Activated naive CD8-positive, alpha-beta T cell treated with anti-CD3 and anti-CD28 coated beads for 36 hours (primary cell): ENCODE data around the gene ARL4D. TPM values are rescaled to one million over a fixed set of nuclear protein-coding genes. Genes with fewer than 3 reads are reported as not detected.
"Not testable (repeated sequence)": the region's sequence is repeated elsewhere in the genome, so short reads cannot be mapped to it uniquely, and the experiment has no call there.

Experiments used
- DNase-seq: peaks from one replicate; pipeline ENCODE4 v3.0.0; 2021
- H3K27ac Mint-ChIP-seq: one replicate; pipeline ENCODE4 v1.8.0; 2022; ENCODE audit warnings: mild to moderate bottlenecking, moderate library complexity, mixed read lengths
- H3K27me3 Mint-ChIP-seq: one replicate; pipeline ENCODE4 v1.8.0; 2022; ENCODE audit warnings: mild to moderate bottlenecking, mixed read lengths
- H3K36me3 Mint-ChIP-seq: one replicate; pipeline ENCODE4 v1.8.0; 2021; ENCODE audit warnings: mild to moderate bottlenecking, mixed read lengths
- H3K4me1 Mint-ChIP-seq: one replicate; pipeline ENCODE4 v1.8.0; 2021; ENCODE audit warnings: mixed read lengths
- H3K4me3 Mint-ChIP-seq: one replicate; pipeline ENCODE4 v1.8.0; 2022; ENCODE audit warnings: mild to moderate bottlenecking, moderate library complexity, mixed read lengths
- H3K9me3 Mint-ChIP-seq: one replicate; pipeline ENCODE4 v1.8.0; 2022; ENCODE audit warnings: mixed read lengths
- total RNA-seq, 2 experiments: library from RNA; stranded (reverse); gene quantifications; one replicate each; pipeline ENCODE4 v1.2.3, GENCODE V29; 2021

Gene ARL4D
- total RNA-seq, 2 experiments from 2014 or later, result 2.5 to 3.6 TPM

GRCh38 chr17:43363926-43364285 lies 34.9 kb upstream of the ARL4D start:
- Mint-ChIP-seq H3K9me3 (no peaks in the 10 kb centered on the region), H3K4me3 (no peak overlapping the region), H3K4me1 (peaks cover 42% of the 10 kb centered on the region), H3K27ac (no peak overlapping the region), H3K27me3 (peaks cover 12% of the 10 kb centered on the region), H3K36me3 (peaks cover 9% of the 10 kb centered on the region)
- no peak for DNase-seq

GRCh38 chr17:43365356-43365755 lies 33.4 kb upstream of the ARL4D start:
- no peak for DNase-seq
- H3K27ac Mint-ChIP-seq, result peak overlapping the region; percentile 1
- no peaks in the 10 kb centered on the region for H3K9me3 Mint-ChIP-seq
- H3K27me3 Mint-ChIP-seq, result peaks cover 11% of the 10 kb centered on the region
- peaks cover 9% of the 10 kb centered on the region for H3K36me3 Mint-ChIP-seq
- H3K4me1 Mint-ChIP-seq, result peaks cover 41% of the 10 kb centered on the region
- no peak overlapping the region for H3K4me3 Mint-ChIP-seq

- not testable (repeated sequence) for DNase-seq, H3K36me3 Mint-ChIP-seq, H3K4me3 Mint-ChIP-seq, H3K9me3 Mint-ChIP-seq, H3K27ac Mint-ChIP-seq, H3K27me3 Mint-ChIP-seq
- H3K4me1 Mint-ChIP-seq, result peaks cover 36% of the 10 kb centered on the region
Measured at GRCh38 chr17:43365921-43366320, 32.9 kb upstream of the ARL4D start.

- peak overlapping the region; percentile 91 for H3K4me3 Mint-ChIP-seq
- H3K36me3 Mint-ChIP-seq, result no peaks in the 10 kb centered on the region
- DNase-seq, result peak; percentile 61
- H3K4me1 Mint-ChIP-seq, result peaks cover 40% of the 10 kb centered on the region
- no peaks in the 10 kb centered on the region for H3K27me3 Mint-ChIP-seq
- H3K9me3 Mint-ChIP-seq, result no peaks in the 10 kb centered on the region
- H3K27ac Mint-ChIP-seq, result peak overlapping the region; percentile 100
Measured at GRCh38 chr17:43366891-43367736, 31.7 kb upstream of the ARL4D start.

GRCh38 chr17:43367737-43368242 lies 31.0 kb upstream of the ARL4D start:
- Mint-ChIP-seq H3K4me3 (peak overlapping the region; percentile 91), H3K4me1 (peaks cover 43% of the 10 kb centered on the region), H3K27me3 (no peaks in the 10 kb centered on the region), H3K27ac (peak overlapping the region; percentile 100), H3K9me3 (no peaks in the 10 kb centered on the region), H3K36me3 (no peaks in the 10 kb centered on the region)
- no peak for DNase-seq

- Mint-ChIP-seq H3K4me3 (peak overlapping the region; percentile 91), H3K9me3 (no peaks in the 10 kb centered on the region), H3K36me3 (no peaks in the 10 kb centered on the region), H3K4me1 (peaks cover 43% of the 10 kb centered on the region), H3K27me3 (no peaks in the 10 kb centered on the region), H3K27ac (peak overlapping the region; percentile 100)
- DNase-seq, result peak; percentile 68
Measured at GRCh38 chr17:43368740-43369506, 29.9 kb upstream of the ARL4D start.

GRCh38 chr17:43369986-43370385 lies 28.8 kb upstream of the ARL4D start:
- H3K4me1 Mint-ChIP-seq, result peaks cover 43% of the 10 kb centered on the region
- H3K36me3 Mint-ChIP-seq, result no peaks in the 10 kb centered on the region
- no peaks in the 10 kb centered on the region for H3K27me3 Mint-ChIP-seq
- no peak for DNase-seq
- peak overlapping the region; percentile 91 for H3K4me3 Mint-ChIP-seq
- peak overlapping the region; percentile 100 for H3K27ac Mint-ChIP-seq
- no peaks in the 10 kb centered on the region for H3K9me3 Mint-ChIP-seq

GRCh38 chr17:43371227-43371821 lies 27.5 kb upstream of the ARL4D start:
- Mint-ChIP-seq H3K4me1 (peaks cover 40% of the 10 kb centered on the region), H3K36me3 (no peaks in the 10 kb centered on the region)

GRCh38 chr17:43372273-43372911 lies 26.4 kb upstream of the ARL4D start:
- Mint-ChIP-seq H3K9me3 (no peaks in the 10 kb centered on the region), H3K36me3 (no peaks in the 10 kb centered on the region), H3K27ac (no peak overlapping the region), H3K4me3 (no peak overlapping the region), H3K27me3 (no peaks in the 10 kb centered on the region), H3K4me1 (peaks cover 32% of the 10 kb centered on the region)
- peak; percentile 12 for DNase-seq

More at GRCh38 chr17:43371227-43371821, 27.5 kb upstream of the ARL4D start:
- H3K9me3 Mint-ChIP-seq, result no peaks in the 10 kb centered on the region
- H3K27ac Mint-ChIP-seq, result no peak overlapping the region
- no peaks in the 10 kb centered on the region for H3K27me3 Mint-ChIP-seq
- DNase-seq, result no peak
- H3K4me3 Mint-ChIP-seq, result no peak overlapping the region

GRCh38 chr17:43373356-43373755 lies 25.4 kb upstream of the ARL4D start:
- Mint-ChIP-seq H3K36me3 (no peaks in the 10 kb centered on the region), H3K27me3 (no peaks in the 10 kb centered on the region), H3K27ac (no peak overlapping the region), H3K4me3 (no peak overlapping the region), H3K9me3 (no peaks in the 10 kb centered on the region), H3K4me1 (peaks cover 24% of the 10 kb centered on the region)
- no peak for DNase-seq

- Mint-ChIP-seq H3K4me1 (peaks cover 14% of the 10 kb centered on the region), H3K9me3 (peaks cover 11% of the 10 kb centered on the region)
- H3K4me3 Mint-ChIP-seq, H3K27me3 Mint-ChIP-seq, H3K27ac Mint-ChIP-seq, H3K36me3 Mint-ChIP-seq, DNase-seq: not testable (repeated sequence)
Measured at GRCh38 chr17:43375915-43376314, 22.9 kb upstream of the ARL4D start.

- Mint-ChIP-seq H3K9me3 (peaks cover 11% of the 10 kb centered on the region), H3K4me3 (no peak overlapping the region), H3K27ac (no peak overlapping the region), H3K27me3 (no peaks in the 10 kb centered on the region), H3K36me3 (peaks cover 5% of the 10 kb centered on the region), H3K4me1 (peaks cover 4% of the 10 kb centered on the region)
- no peak for DNase-seq
Measured at GRCh38 chr17:43377056-43377810, 21.6 kb upstream of the ARL4D start.

- Mint-ChIP-seq H3K27ac (no peak overlapping the region), H3K4me1 (no peaks in the 10 kb centered on the region), H3K4me3 (no peak overlapping the region), H3K27me3 (no peaks in the 10 kb centered on the region), H3K36me3 (peaks cover 5% of the 10 kb centered on the region), H3K9me3 (peaks cover 11% of the 10 kb centered on the region)
- DNase-seq, result no peak
Measured at GRCh38 chr17:43378766-43379165, 20.0 kb upstream of the ARL4D start.

GRCh38 chr17:43380307-43380706 lies 18.5 kb upstream of the ARL4D start:
- no peaks in the 10 kb centered on the region for H3K4me1 Mint-ChIP-seq
- no peak overlapping the region for H3K27ac Mint-ChIP-seq
- peaks cover 5% of the 10 kb centered on the region for H3K36me3 Mint-ChIP-seq
- DNase-seq, result no peak
- peaks cover 11% of the 10 kb centered on the region for H3K9me3 Mint-ChIP-seq
- no peak overlapping the region for H3K4me3 Mint-ChIP-seq
- H3K27me3 Mint-ChIP-seq, result no peaks in the 10 kb centered on the region
